ENCODE measurements around the gene UBA5. TPM values are rescaled to one million over a fixed set of nuclear protein-coding genes. Genes with fewer than 3 reads are reported as not detected.
A peak's percentile ranks its signal among the peaks of the same experiment; 100 is the strongest.

Gene UBA5
- total and polyA plus RNA-seq, 9 of the 15 experiments (the other 6 are each of a cell fraction or from before 2014, with no cell fraction given) = 8.1 to 71.1 (median 29.4) TPM

GRCh38 chr3:132659365-132660051, 621 bp upstream of the UBA5 start, which contains the start of gene ACAD11 (continued):
- TF ChIP-seq BCLAF1 (IDR thresholded peaks at IDR 0.05; ENCODE audit: borderline replicate concordance in 1 of 2, control insufficient read depth in 1 of 2, low read depth in 2 of 2, low read length in 1 of 2) (no peak), RFX1 (IDR thresholded peaks at IDR 0.05) (peak; percentile 86), TBP (optimal IDR thresholded peaks at IDR 0.05; ENCODE audit: low read depth, low read length) (peak; percentile 4), USF1 (CRISPR knock-in tag; IDR thresholded peaks at IDR 0.05) (no peak), CREM (IDR thresholded peaks at IDR 0.05; ENCODE audit: low read depth) (no peak), SMARCA4 (IDR thresholded peaks at IDR 0.05) (no peak), DEAF1 (CRISPR knock-in tag; IDR thresholded peaks at IDR 0.05) (no peak), CHD1 (IDR thresholded peaks at IDR 0.05; ENCODE audit: low read length) (no peak), ZBTB1 (CRISPR knock-in tag; IDR thresholded peaks at IDR 0.05; ENCODE audit: borderline replicate concordance, low read depth) (no peak), ARID3B (CRISPR knock-in tag; IDR thresholded peaks at IDR 0.05; ENCODE audit: borderline replicate concordance) (no peak), ELK1 (CRISPR knock-in tag; IDR thresholded peaks at IDR 0.05) (no peak), SP1 (CRISPR knock-in tag; IDR thresholded peaks at IDR 0.05) (0 out of 2 replicates have a peak, but pooled peaks have one; percentile 21), SIN3A (IDR thresholded peaks at IDR 0.05; ENCODE audit: borderline replicate concordance in 2 of 2, control insufficient read depth in 1 of 2, low read depth in 2 of 2, low read length in 2 of 2) (peak; percentile 9 to 22; a peak in 1 of 4 replicates), E2F3 (CRISPR knock-in tag; IDR thresholded peaks at IDR 0.05) (no peak), RAD21 (CRISPR knock-in tag; conservative IDR thresholded peaks at IDR 0.05 in 1 of 2, IDR thresholded peaks at IDR 0.05 in 1 of 2) (peak in 1 of 2 experiments; percentile 39; a peak in 2 of 4 replicates), MEIS2 (IDR thresholded peaks at IDR 0.05; ENCODE audit: partially characterized antibody) (no peak), ZNF668 (CRISPR knock-in tag; IDR thresholded peaks at IDR 0.05) (no peak), TEAD1 (CRISPR knock-in tag; IDR thresholded peaks at IDR 0.05) (no peak), RBM34 (IDR thresholded peaks at IDR 0.05; ENCODE audit: borderline replicate concordance, insufficient read depth, low read length) (no peak)

All from K562 (cell line).